Esophagus squamous epithelium (tissue), 5 donors: ENCODE measurements around the gene KDM7A. TPM values are rescaled to one million over a fixed set of nuclear protein-coding genes. Genes with fewer than 3 reads are reported as not detected.

Source experiments
- DNase-seq: peaks from one replicate; lab custom pipeline; 2025; lab: John Stamatoyannopoulos, UW
- H3K27ac ChIP-seq, 4 donors: fragments of 200-600 bp; sonication (generic); one replicate each; pipeline ENCODE4 v1.5.1; 2016 to 2019; ENCODE audit warnings: mild to moderate bottlenecking in 1 of 4
- H3K27me3 ChIP-seq, 4 donors: fragments of 200-600 bp; sonication (generic); 1 replicate in 3 of 4; 2 replicates in 1 of 4; pipeline versions ENCODE4 v1.5.1 to v1.6.0; 2017 to 2021; ENCODE audit warnings: antibody characterized with exemption in 1 of 4
- H3K36me3 ChIP-seq, 3 donors: fragments of 200-600 bp; sonication (generic); one replicate each; pipeline ENCODE4 v1.5.1; 2016 to 2019
- H3K4me1 ChIP-seq, 3 donors: fragments of 200-600 bp; sonication (generic); one replicate each; pipeline ENCODE4 v1.5.1; 2017 to 2019
- H3K4me3 ChIP-seq, 4 donors: fragments of 200-600 bp; sonication (generic); 1 replicate in 3 of 4; 2 replicates in 1 of 4; pipeline ENCODE4 v1.5.1; 2016 to 2019; ENCODE audit warnings: mild to moderate bottlenecking in 2 of 4, moderate library complexity in 1 of 4
- H3K9me3 ChIP-seq, 3 donors: fragments of 200-600 bp; sonication (generic); one replicate each; pipeline ENCODE4 v1.5.1; 2016 to 2019
- CTCF ChIP-seq, 6 experiments: fragments of 450-650 bp in 4 of 6; fragments of 200-600 bp in 2 of 6; sonication (generic) in 2 of 6; IDR thresholded peaks; one replicate each; pipeline ENCODE4 v1.5.1; 2016 to 2019; ENCODE audit warnings: antibody characterized with exemption in 6 of 6, mild to moderate bottlenecking in 4 of 6, moderate library complexity in 4 of 6
- POLR2A ChIP-seq, 4 donors: fragments of 450-650 bp; IDR thresholded peaks; one replicate each; pipeline ENCODE4 v1.6.1; 2017; ENCODE audit warnings: antibody characterized with exemption in 4 of 4, mild to moderate bottlenecking in 4 of 4, moderate library complexity in 3 of 4
- whole genome bisulfite sequencing, 2 donors: methylation state at CpG; one replicate each; pipeline ENCODE4 v1.1.5; 2018; 5-methylcytosine and 5-hydroxymethylcytosine counted together
- intact Hi-C: fragments of 100-400 bp; cut with DNase I; formaldehyde crosslinking; loops from one replicate; pipeline ENCODE4 v1.15.0; 2022
- total RNA-seq, 4 donors: library from RNA; depleted of rRNA; stranded (reverse); fragments of >200 nt; gene quantifications; one replicate each; pipeline ENCODE4 v1.1.0, GENCODE V29; 2016
- donor health status: DM: yes; HTN: yes; CAD: no.

KDM7A gene
- total RNA-seq, 4 donors from 2014 or later: 11.5 to 28.3 (median 19.9) TPM

DNA sequence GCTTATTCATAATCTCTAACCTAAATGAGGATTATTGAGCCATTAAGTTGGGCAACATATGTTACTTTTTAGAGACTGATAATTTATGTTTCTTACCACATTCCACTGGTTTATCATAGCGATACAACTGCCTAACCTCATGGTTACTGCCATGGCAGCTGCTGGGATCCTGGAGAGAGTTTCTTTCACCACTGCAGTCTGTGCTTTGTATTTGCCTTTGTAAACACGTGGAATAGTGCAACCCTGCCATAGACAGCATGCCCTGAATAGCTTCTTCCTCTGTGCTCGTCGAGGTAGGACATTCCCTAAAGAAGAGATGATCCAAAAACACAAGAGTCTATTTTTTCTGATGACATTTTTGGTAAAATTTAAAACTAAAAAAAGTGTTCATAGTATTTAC is 80.3 kb downstream of the KDM7A start:
- TF ChIP-seq POLR2A (IDR thresholded peaks at IDR 0.05): no peak
- TF ChIP-seq CTCF (IDR thresholded peaks at IDR 0.05): no peak
- H3K36me3 ChIP-seq: peaks cover 6 to 99% (median 43%) of the 10 kb centered on the region in 3 donors

GRCh38 chr7:140093375-140093774 is 83.4 kb downstream of the KDM7A start:
- no peaks in the 10 kb centered on the region for H3K27me3 ChIP-seq
- H3K4me3 ChIP-seq: no peak overlapping the region
- intact Hi-C loops: no loop called here
- TF ChIP-seq CTCF (IDR thresholded peaks at IDR 0.05) (no peak), POLR2A (IDR thresholded peaks at IDR 0.05) (no peak)
- no peaks in the 10 kb centered on the region for H3K9me3 ChIP-seq
- H3K27ac ChIP-seq: no peak overlapping the region
- no peaks in the 10 kb centered on the region for H3K4me1 ChIP-seq
- 83 to 100% methylated on average over 1 of the region's 1 CpG for WGBS, 2 donors
- H3K36me3 ChIP-seq: peaks cover 5 to 100% (median 29%) of the 10 kb centered on the region in 3 donors
- no peak for DNase-seq

More for the DNA sequence above, 80.3 kb downstream of the KDM7A start:
- intact Hi-C loops: no loop called here
- H3K4me1 ChIP-seq: no peaks in the 10 kb centered on the region
- no peak overlapping the region for H3K27ac ChIP-seq
- 82 to 87% methylated on average over 4 of the region's 4 CpGs for WGBS, 2 donors
- H3K4me3 ChIP-seq: no peak overlapping the region
- no peak for DNase-seq
- H3K27me3 ChIP-seq: no peaks in the 10 kb centered on the region
- H3K9me3 ChIP-seq: no peaks in the 10 kb centered on the region

- WGBS, 2 donors: 77 to 78% methylated on average over 2 of the region's 2 CpGs
- DNase-seq: no peak
- no peak overlapping the region for H3K27ac ChIP-seq
Measured at GRCh38 chr7:140085447-140085846, 91.3 kb downstream of the KDM7A start.

GRCh38 chr7:140084972-140085371 is 91.8 kb downstream of the KDM7A start:
- Histone ChIP-seq H3K4me3 (no peak overlapping the region), H3K27ac (no peak overlapping the region), H3K4me1 (no peaks in the 10 kb centered on the region), H3K9me3 (no peaks in the 10 kb centered on the region), H3K27me3 (no peaks in the 10 kb centered on the region), H3K36me3 (peaks cover 0 to 32% (median 5%) of the 10 kb centered on the region in 3 donors)
- WGBS, 2 donors: 61 to 69% methylated on average over 8 of the region's 8 CpGs
- intact Hi-C loops: no loop called here
- no peak for TF ChIP-seq POLR2A (IDR thresholded peaks at IDR 0.05)
- TF ChIP-seq CTCF (IDR thresholded peaks at IDR 0.05): no peak
- DNase-seq: no peak

More at GRCh38 chr7:140085447-140085846, 91.3 kb downstream of the KDM7A start:
- Histone ChIP-seq H3K9me3 (no peaks in the 10 kb centered on the region), H3K27me3 (no peaks in the 10 kb centered on the region), H3K4me3 (no peak overlapping the region), H3K4me1 (no peaks in the 10 kb centered on the region), H3K36me3 (peaks cover 0 to 37% (median 5%) of the 10 kb centered on the region in 3 donors)
- TF ChIP-seq CTCF (IDR thresholded peaks at IDR 0.05): no peak
- TF ChIP-seq POLR2A (IDR thresholded peaks at IDR 0.05): no peak
- intact Hi-C loops: no loop called here

DNA sequence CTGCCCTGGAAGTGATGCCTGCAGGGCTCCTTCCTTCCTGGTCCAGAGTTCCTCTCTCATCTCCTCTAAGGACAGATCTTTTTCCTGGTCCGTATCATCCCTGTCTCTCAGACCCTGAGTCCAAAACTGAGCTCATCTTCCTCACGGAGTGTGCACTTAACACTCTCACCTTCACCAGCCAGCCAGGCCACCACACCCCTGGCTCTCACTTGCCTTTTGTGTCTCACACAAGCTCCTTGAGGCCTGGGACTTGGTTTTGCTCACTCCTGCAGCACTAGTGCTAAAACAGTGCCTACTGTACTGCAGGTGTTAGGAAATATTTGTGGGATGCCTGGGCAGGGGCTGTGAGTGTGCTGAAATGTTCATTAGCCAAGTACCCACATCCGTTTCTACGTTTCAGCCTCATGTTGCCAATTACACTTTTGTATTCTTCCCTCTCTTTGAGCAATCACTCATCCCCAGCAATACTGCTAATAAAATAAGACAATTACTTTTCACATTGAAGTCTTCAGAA is 92.6 kb downstream of the KDM7A start:
- no peak for DNase-seq
- Histone ChIP-seq H3K27ac (no peak overlapping the region), H3K4me1 (no peaks in the 10 kb centered on the region), H3K9me3 (no peaks in the 10 kb centered on the region), H3K27me3 (no peaks in the 10 kb centered on the region), H3K36me3 (peaks cover 0 to 25% (median 5%) of the 10 kb centered on the region in 3 donors), H3K4me3 (no peak overlapping the region)
- intact Hi-C loops: no loop called here
- WGBS, 2 donors: 73 to 84% methylated on average over 4 of the region's 4 CpGs
- TF ChIP-seq CTCF (IDR thresholded peaks at IDR 0.05) (no peak), POLR2A (IDR thresholded peaks at IDR 0.05) (no peak)
